GM12878 (cell line): ENCODE results near the gene SNRK.

Experiments used
- ASH2L ChIP-seq: fragments of 300-600, 200-600 bp; sonication (generic); IDR thresholded peaks from 2 replicates; pipeline ENCODE4 v1.6.1; 2017; ENCODE audit warnings: low read depth, mild to moderate bottlenecking, borderline replicate concordance
- BRCA1 ChIP-seq: IDR thresholded peaks from 2 replicates; pipeline ENCODE4 v1.6.1; 2011; ENCODE audit warnings: low read depth, low read length, improper control_type of control experiment
- CTCF ChIP-seq, 3 experiments: IDR thresholded peaks in 2 of 3; conservative IDR thresholded peaks in 1 of 3; 2 replicates each; pipeline ENCODE4 v1.5.1; 2011; ENCODE audit warnings: low read depth in 3 of 3, low read length in 3 of 3, mild to moderate bottlenecking in 3 of 3, control low read depth in 2 of 3, moderate library complexity in 2 of 3, inconsistent platforms in 1 of 3, mixed read lengths in 1 of 3; ENCODE audit not compliant: control insufficient read depth in 2 of 3, insufficient read depth in 1 of 3; ENCODE audit errors: extremely low read depth in 1 of 3
- E2F8 ChIP-seq: fragments of 450-650 bp; IDR thresholded peaks from 2 replicates; pipeline ENCODE4 v1.6.1; 2018; ENCODE audit warnings: mild to moderate bottlenecking, low read depth, moderate library complexity; ENCODE audit not compliant: partially characterized antibody
- ETV6 ChIP-seq, 2 experiments: fragments of 450-650 bp in 1 of 2; IDR thresholded peaks in 1 of 2; conservative IDR thresholded peaks in 1 of 2; 2 replicates each; pipeline ENCODE4 v1.6.1; 2014; ENCODE audit warnings: antibody characterized with exemption in 1 of 2, borderline replicate concordance in 1 of 2, low read depth in 1 of 2, mild to moderate bottlenecking in 1 of 2, moderate library complexity in 1 of 2
- FOXM1 ChIP-seq: IDR thresholded peaks from 2 replicates; pipeline ENCODE4 v1.6.1; 2012; ENCODE audit warnings: low read depth, mild to moderate bottlenecking, inconsistent platforms, low read length, moderate library complexity
- JUNB ChIP-seq: IDR thresholded peaks from 2 replicates; pipeline ENCODE4 v1.6.1; 2016; ENCODE audit warnings: antibody characterized with exemption, mild to moderate bottlenecking
- NR2C1 ChIP-seq: fragments of 450-650 bp; IDR thresholded peaks from 2 replicates; pipeline ENCODE4 v1.6.1; 2017; ENCODE audit warnings: antibody characterized with exemption, mild to moderate bottlenecking, moderate library complexity
- POLR2A ChIP-seq: IDR thresholded peaks from 2 replicates; pipeline ENCODE4 v1.6.1; 2011; ENCODE audit warnings: low read depth, mild to moderate bottlenecking, low read length
- RB1 ChIP-seq: fragments of 450-650 bp; formaldehyde crosslinking; IDR thresholded peaks from 2 replicates; pipeline ENCODE4 v1.6.1; 2017; ENCODE audit warnings: mild to moderate bottlenecking, borderline replicate concordance
- SMC3 ChIP-seq: IDR thresholded peaks from 2 replicates; pipeline ENCODE4 v1.6.1; 2011; ENCODE audit warnings: low read length, improper control_type of control experiment, borderline replicate concordance
- USF2 ChIP-seq: IDR thresholded peaks from 2 replicates; pipeline ENCODE4 v1.6.1; 2011; ENCODE audit warnings: low read depth, low read length, improper control_type of control experiment, borderline replicate concordance
- ZNF384 ChIP-seq: IDR thresholded peaks from 2 replicates; pipeline ENCODE4 v1.6.1; 2012; ENCODE audit warnings: low read depth, mild to moderate bottlenecking, low read length, improper control_type of control experiment, borderline replicate concordance

GRCh38 chr3:43304126-43304525 lies 17.8 kb downstream of the SNRK start:
- TF ChIP-seq RB1 (no peak), E2F8 (no peak), CTCF (IDR thresholded peaks at IDR 0.05 in 2 of 3, conservative IDR thresholded peaks at IDR 0.05 in 1 of 3; ENCODE audit: control insufficient read depth in 2 of 3, extremely low read depth in 1 of 3, insufficient read depth in 1 of 3, low read depth in 3 of 3, low read length in 3 of 3) (no peak), ETV6 (conservative IDR thresholded peaks at IDR 0.05 in 1 of 2, IDR thresholded peaks at IDR 0.05 in 1 of 2; ENCODE audit: borderline replicate concordance in 1 of 2, low read depth in 1 of 2) (no peak), BRCA1 (no peak), JUNB (no peak), NR2C1 (no peak), USF2 (no peak), FOXM1 (no peak), SMC3 (no peak), ZNF384 (no peak), POLR2A (no peak), ASH2L (no peak)
